Measurements from ENCODE around the gene HPCAL1. TPM values are rescaled to one million over a fixed set of nuclear protein-coding genes. Genes with fewer than 3 reads are reported as not detected.

Gene HPCAL1
- total RNA-seq, 1 donor from 2014 or later: 13.1 TPM

DNA sequence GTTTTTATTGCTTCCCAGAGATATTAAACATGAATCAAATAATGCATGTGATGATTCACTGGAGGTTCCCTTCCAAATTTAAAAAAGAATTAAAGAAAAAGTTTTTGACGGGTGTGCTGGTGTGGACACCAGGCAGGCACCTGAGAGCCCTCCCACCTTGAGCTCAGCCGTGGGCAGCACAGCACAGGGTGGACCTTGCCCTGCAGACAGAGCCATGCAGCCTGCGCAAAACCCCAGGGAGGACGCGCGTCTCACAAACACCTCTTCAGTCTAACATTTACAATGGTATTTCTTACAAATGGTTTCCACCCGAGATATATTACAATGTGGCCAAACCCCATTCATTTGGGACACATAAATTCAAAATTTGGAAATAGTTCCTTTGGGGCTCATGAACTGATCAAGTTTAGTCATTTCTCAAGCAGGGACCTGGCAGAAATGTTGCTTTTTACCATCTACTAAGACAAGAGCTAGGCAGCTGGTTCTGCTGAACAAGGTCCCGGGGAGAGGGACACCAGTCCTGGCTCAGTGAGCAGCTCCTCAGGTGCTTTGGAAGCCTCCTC is 100.0 kb downstream of the HPCAL1 start:
- peaks cover 3% of the 10 kb centered on the region for H3K27me3 Mint-ChIP-seq (ENCODE audit: unreplicated experiment)
- no peak for DNase-seq
- peaks cover 3% of the 10 kb centered on the region for H3K9me3 Mint-ChIP-seq (ENCODE audit: unreplicated experiment)
- no peak overlapping the region for H3K27ac Mint-ChIP-seq (ENCODE audit: unreplicated experiment)
- TF ChIP-seq, protein P1, sequence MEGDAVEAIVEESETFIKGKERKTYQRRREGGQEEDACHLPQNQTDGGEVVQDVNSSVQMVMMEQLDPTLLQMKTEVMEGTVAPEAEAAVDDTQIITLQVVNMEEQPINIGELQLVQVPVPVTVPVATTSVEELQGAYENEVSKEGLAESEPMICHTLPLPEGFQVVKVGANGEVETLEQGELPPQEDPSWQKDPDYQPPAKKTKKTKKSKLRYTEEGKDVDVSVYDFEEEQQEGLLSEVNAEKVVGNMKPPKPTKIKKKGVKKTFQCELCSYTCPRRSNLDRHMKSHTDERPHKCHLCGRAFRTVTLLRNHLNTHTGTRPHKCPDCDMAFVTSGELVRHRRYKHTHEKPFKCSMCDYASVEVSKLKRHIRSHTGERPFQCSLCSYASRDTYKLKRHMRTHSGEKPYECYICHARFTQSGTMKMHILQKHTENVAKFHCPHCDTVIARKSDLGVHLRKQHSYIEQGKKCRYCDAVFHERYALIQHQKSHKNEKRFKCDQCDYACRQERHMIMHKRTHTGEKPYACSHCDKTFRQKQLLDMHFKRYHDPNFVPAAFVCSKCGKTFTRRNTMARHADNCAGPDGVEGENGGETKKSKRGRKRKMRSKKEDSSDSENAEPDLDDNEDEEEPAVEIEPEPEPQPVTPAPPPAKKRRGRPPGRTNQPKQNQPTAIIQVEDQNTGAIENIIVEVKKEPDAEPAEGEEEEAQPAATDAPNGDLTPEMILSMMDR (IDR thresholded peaks at IDR 0.05; ENCODE audit: partially characterized antibody, unreplicated experiment): no peak
- no peak overlapping the region for H3K4me3 Mint-ChIP-seq (ENCODE audit: unreplicated experiment)
- H3K4me1 Mint-ChIP-seq (ENCODE audit: low read depth, unreplicated experiment): peaks cover 10% of the 10 kb centered on the region
- H3K36me3 Mint-ChIP-seq (ENCODE audit: unreplicated experiment): peaks cover 4% of the 10 kb centered on the region

DNA sequence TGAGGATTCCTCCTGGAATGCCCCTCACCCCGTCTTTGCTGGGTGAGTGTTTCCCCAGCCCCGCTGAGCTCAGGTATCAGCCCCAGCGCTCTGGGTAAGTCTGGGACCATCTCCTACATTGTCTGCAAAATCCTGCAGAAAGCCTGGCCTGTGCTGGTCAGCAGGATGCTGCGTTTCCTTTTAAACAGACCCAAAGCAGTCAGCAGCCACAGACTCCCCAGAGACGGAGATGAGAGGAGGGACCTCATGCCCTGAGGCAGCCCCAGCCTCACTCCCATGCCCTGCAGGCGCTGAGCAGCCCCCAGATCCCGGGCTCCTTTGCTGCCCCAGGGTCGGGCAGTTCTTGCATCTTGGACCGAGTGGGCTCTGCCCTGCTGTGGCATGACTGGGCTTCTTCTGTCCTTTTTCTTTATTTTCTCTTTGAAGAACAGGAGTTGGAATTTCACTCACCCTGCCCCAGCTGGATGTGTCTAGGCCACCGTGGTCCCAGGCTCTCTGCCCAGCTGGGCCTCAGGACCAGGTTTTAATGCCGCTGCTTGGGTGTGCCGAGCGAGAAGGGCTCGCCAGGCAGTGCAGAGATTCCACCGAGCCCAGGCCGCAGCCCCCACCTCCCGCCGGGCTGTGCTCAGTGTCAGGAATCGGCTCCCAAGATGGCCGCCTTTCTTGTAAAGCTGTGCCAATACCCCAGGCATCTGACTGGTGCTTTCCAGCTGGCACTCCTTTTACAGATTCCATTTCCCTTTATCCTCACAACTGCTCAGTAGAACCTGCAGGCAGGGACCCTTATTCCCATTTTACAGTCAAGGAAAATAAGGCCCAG is 101.8 kb downstream of the HPCAL1 start:
- peak; percentile 48 for DNase-seq
- Mint-ChIP-seq H3K9me3 (ENCODE audit: unreplicated experiment) (peaks cover 3% of the 10 kb centered on the region), H3K27me3 (ENCODE audit: unreplicated experiment) (peaks cover 4% of the 10 kb centered on the region), H3K4me3 (ENCODE audit: unreplicated experiment) (no peak overlapping the region), H3K36me3 (ENCODE audit: unreplicated experiment) (peaks cover 4% of the 10 kb centered on the region), H3K4me1 (ENCODE audit: low read depth, unreplicated experiment) (peaks cover 6% of the 10 kb centered on the region), H3K27ac (ENCODE audit: unreplicated experiment) (no peak overlapping the region)
- TF ChIP-seq, protein P1 (IDR thresholded peaks at IDR 0.05; ENCODE audit: partially characterized antibody, unreplicated experiment): no peak

GRCh38 chr2:10405448-10405847 is 102.7 kb downstream of the HPCAL1 start:
- TF ChIP-seq, protein P1 (IDR thresholded peaks at IDR 0.05; ENCODE audit: partially characterized antibody, unreplicated experiment): no peak
- no peak for DNase-seq
- Mint-ChIP-seq H3K4me1 (ENCODE audit: low read depth, unreplicated experiment) (peaks cover 9% of the 10 kb centered on the region), H3K4me3 (ENCODE audit: unreplicated experiment) (no peak overlapping the region), H3K9me3 (ENCODE audit: unreplicated experiment) (peaks cover 1% of the 10 kb centered on the region), H3K27me3 (ENCODE audit: unreplicated experiment) (peaks cover 4% of the 10 kb centered on the region), H3K27ac (ENCODE audit: unreplicated experiment) (no peak overlapping the region), H3K36me3 (ENCODE audit: unreplicated experiment) (no peaks in the 10 kb centered on the region)

DNA sequence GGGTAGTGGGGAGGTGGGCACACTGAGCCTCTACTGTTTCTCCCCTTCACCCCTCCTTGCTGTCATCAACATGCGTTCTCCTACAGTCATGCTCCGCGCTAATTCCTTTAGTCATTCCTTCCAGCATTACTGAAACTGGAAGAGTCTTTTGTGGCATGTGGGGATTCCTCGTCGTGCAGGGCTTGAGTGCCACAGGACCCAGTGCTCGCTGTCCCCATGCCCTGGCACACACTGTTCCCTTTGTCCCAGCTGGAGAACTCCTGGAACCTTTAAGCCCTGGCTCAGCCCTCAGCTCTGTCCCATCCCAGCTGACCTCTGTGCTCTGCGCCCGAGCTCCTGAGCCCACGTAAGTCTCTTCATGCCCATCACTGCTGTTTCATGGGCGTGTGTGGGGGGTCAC is 103.3 kb downstream of the HPCAL1 start:
- Mint-ChIP-seq H3K27me3 (ENCODE audit: unreplicated experiment) (peaks cover 5% of the 10 kb centered on the region), H3K4me3 (ENCODE audit: unreplicated experiment) (no peak overlapping the region), H3K27ac (ENCODE audit: unreplicated experiment) (no peak overlapping the region), H3K36me3 (ENCODE audit: unreplicated experiment) (no peaks in the 10 kb centered on the region), H3K9me3 (ENCODE audit: unreplicated experiment) (peaks cover 1% of the 10 kb centered on the region), H3K4me1 (ENCODE audit: low read depth, unreplicated experiment) (peaks cover 10% of the 10 kb centered on the region)
- TF ChIP-seq, protein P1 (IDR thresholded peaks at IDR 0.05; ENCODE audit: partially characterized antibody, unreplicated experiment): no peak
- DNase-seq: no peak

Data from glutamatergic neuron (in vitro differentiated cells).